Karpas-422 (cell line): ENCODE data around the gene TRMU. TPM values are rescaled to one million over a fixed set of nuclear protein-coding genes. Genes with fewer than 3 reads are reported as not detected.

ENCODE experiments used
- DNase-seq: peaks from one replicate; pipeline ENCODE4 v3.0.0-alpha.2; 2015
- H2AFZ ChIP-seq: fragments of 200-600 bp; sonication (generic); 2 replicates; pipeline ENCODE4 v1.6.1; 2014; ENCODE audit warnings: antibody characterized with exemption, low read length, mixed read lengths
- H3K27ac ChIP-seq: fragments of 200-600 bp; sonication (generic); 2 replicates; pipeline ENCODE4 v1.5.1; 2014; ENCODE audit warnings: mild to moderate bottlenecking, low read length, moderate library complexity
- H3K27me3 ChIP-seq: fragments of 200-600 bp; sonication (generic); 2 replicates; pipeline ENCODE4 v1.6.1; 2014; ENCODE audit warnings: low read length, mixed read lengths
- H3K36me3 ChIP-seq: fragments of 200-600 bp; sonication (generic); 2 replicates; pipeline ENCODE4 v1.6.1; 2014; ENCODE audit warnings: low read length, mixed read lengths; ENCODE audit not compliant: insufficient read depth
- H3K4me1 ChIP-seq: fragments of 200-600 bp; sonication (generic); 2 replicates; pipeline ENCODE4 v1.6.1; 2014; ENCODE audit warnings: mild to moderate bottlenecking, low read length, mixed read lengths
- H3K4me2 ChIP-seq: fragments of 200-600 bp; sonication (generic); 2 replicates; pipeline ENCODE4 v1.6.1; 2014; ENCODE audit warnings: low read length, low read depth, mild to moderate bottlenecking; ENCODE audit not compliant: poor library complexity, severe bottlenecking
- H3K4me3 ChIP-seq: fragments of 200-600 bp; sonication (generic); 2 replicates; pipeline ENCODE4 v1.5.1; 2014; ENCODE audit warnings: mild to moderate bottlenecking, antibody characterized with exemption, low read length, mixed read lengths
- H3K79me2 ChIP-seq: fragments of 200-600 bp; sonication (generic); 2 replicates; pipeline ENCODE4 v1.6.1; 2014; ENCODE audit warnings: mild to moderate bottlenecking, low read length, mixed read lengths
- H3K9ac ChIP-seq: fragments of 200-600 bp; sonication (generic); 2 replicates; pipeline ENCODE4 v1.6.0; 2014; ENCODE audit warnings: low read length
- H3K9me2 ChIP-seq: fragments of 200-600 bp; sonication (generic), shearing (Covaris generic); replicated peaks from 2 replicates; pipeline ENCODE4 v1.6.0; 2014; ENCODE audit warnings: mild to moderate bottlenecking, low read length, moderate library complexity; ENCODE audit not compliant: insufficient read depth
- H3K9me3 ChIP-seq: fragments of 300-700, 200-600 bp; sonication (generic); 2 replicates; pipeline ENCODE4 v1.6.1; 2014; ENCODE audit warnings: low read length, mixed read lengths
- H4K20me1 ChIP-seq: fragments of 200-600 bp; sonication (generic); 2 replicates; pipeline ENCODE4 v1.6.1; 2014; ENCODE audit warnings: mild to moderate bottlenecking, antibody characterized with exemption, low read length, low read depth; ENCODE audit not compliant: insufficient read depth
- total RNA-seq: library from RNA; depleted of rRNA; stranded (reverse); fragments of >200 nt; shearing (Covaris generic); gene quantifications from 2 replicates; pipeline ENCODE4 v1.2.3, GENCODE V29; 2014; ENCODE audit warnings: low replicate concordance

TRMU gene
- total RNA-seq, 1 experiment from 2014 or later: 48.4 TPM

- Histone ChIP-seq H3K9me3 (no peaks in the 10 kb centered on the region), H3K27me3 (no peaks in the 10 kb centered on the region), H2AFZ (peak overlapping the region; percentile 58; the same call in 1 of the 2 replicates), H3K4me1 (peaks cover 18% of the 10 kb centered on the region), H3K4me3 (peak overlapping the region; percentile 96), H3K9ac (peak overlapping the region; percentile 96), H4K20me1 (peaks cover 16% of the 10 kb centered on the region; the same call in 1 of the 2 replicates), H3K79me2 (peaks cover 46% of the 10 kb centered on the region), H3K4me2 (peak overlapping the region; percentile 73), H3K36me3 (peaks cover 21% of the 10 kb centered on the region; the same call in 1 of the 2 replicates), H3K27ac (peak overlapping the region; percentile 48), H3K9me2 (no peaks in the 10 kb centered on the region)
- peak; percentile 76 for DNase-seq
Measured at GRCh38 chr22:46336119-46337078, 885 bp downstream of the TRMU start.

DNA sequence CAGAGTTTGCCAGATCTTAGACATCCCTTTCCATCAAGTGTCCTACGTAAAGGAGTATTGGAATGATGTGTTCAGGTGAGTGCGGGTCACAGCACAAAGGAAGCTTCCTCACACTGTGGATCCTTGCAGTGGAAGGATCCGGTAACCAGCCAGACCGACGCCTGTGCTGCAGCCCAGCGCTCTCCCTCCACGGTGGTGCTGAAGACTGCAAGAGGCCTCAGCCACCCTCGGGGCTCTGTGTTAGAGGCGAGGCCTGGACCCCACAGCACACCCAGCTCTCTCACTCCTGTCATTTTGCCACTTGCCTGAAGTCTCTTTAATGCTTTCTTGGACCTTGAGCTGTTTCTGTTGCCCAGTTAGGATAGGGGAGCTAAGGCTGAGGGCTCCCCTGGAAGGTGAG lies 2.4 kb downstream of the TRMU start:
- H3K9ac ChIP-seq: no peak overlapping the region
- no peaks in the 10 kb centered on the region for H3K27me3 ChIP-seq
- H3K4me3 ChIP-seq: no peak overlapping the region
- no peak overlapping the region for H2AFZ ChIP-seq
- H3K36me3 ChIP-seq: peaks cover 16% of the 10 kb centered on the region; the same call in 1 of the 2 replicates
- H3K79me2 ChIP-seq: peaks cover 49% of the 10 kb centered on the region
- H3K27ac ChIP-seq: no peak overlapping the region
- peaks cover 18% of the 10 kb centered on the region for H3K4me1 ChIP-seq
- H3K9me3 ChIP-seq: no peaks in the 10 kb centered on the region
- no peaks in the 10 kb centered on the region for H3K9me2 ChIP-seq
- H4K20me1 ChIP-seq: peaks cover 21% of the 10 kb centered on the region; the same call in 1 of the 2 replicates
- DNase-seq: no peak
- no peak overlapping the region for H3K4me2 ChIP-seq

- Histone ChIP-seq H3K27me3 (no peaks in the 10 kb centered on the region), H3K36me3 (peaks cover 23% of the 10 kb centered on the region; the same call in 1 of the 2 replicates), H3K79me2 (peaks cover 52% of the 10 kb centered on the region)
Measured at GRCh38 chr22:46338636-46339035, 3.1 kb downstream of the TRMU start.

GRCh38 chr22:46339956-46340355 lies 4.4 kb downstream of the TRMU start:
- Histone ChIP-seq H3K9me3 (no peaks in the 10 kb centered on the region), H3K79me2 (peaks cover 57% of the 10 kb centered on the region), H3K27me3 (no peaks in the 10 kb centered on the region), H3K4me3 (no peak overlapping the region), H3K36me3 (peaks cover 29% of the 10 kb centered on the region), H2AFZ (no peak overlapping the region), H3K4me1 (peaks cover 11% of the 10 kb centered on the region), H3K9me2 (no peaks in the 10 kb centered on the region), H3K27ac (no peak overlapping the region), H4K20me1 (peaks cover 21% of the 10 kb centered on the region; the same call in 1 of the 2 replicates), H3K9ac (no peak overlapping the region), H3K4me2 (no peak overlapping the region)
- no peak for DNase-seq

More at GRCh38 chr22:46338636-46339035, 3.1 kb downstream of the TRMU start:
- Histone ChIP-seq H3K9me3 (no peaks in the 10 kb centered on the region), H4K20me1 (peaks cover 21% of the 10 kb centered on the region; the same call in 1 of the 2 replicates), H2AFZ (no peak overlapping the region), H3K27ac (no peak overlapping the region), H3K9ac (no peak overlapping the region), H3K4me1 (peaks cover 18% of the 10 kb centered on the region), H3K4me3 (no peak overlapping the region), H3K9me2 (no peaks in the 10 kb centered on the region), H3K4me2 (no peak overlapping the region)
- no peak for DNase-seq

DNA sequence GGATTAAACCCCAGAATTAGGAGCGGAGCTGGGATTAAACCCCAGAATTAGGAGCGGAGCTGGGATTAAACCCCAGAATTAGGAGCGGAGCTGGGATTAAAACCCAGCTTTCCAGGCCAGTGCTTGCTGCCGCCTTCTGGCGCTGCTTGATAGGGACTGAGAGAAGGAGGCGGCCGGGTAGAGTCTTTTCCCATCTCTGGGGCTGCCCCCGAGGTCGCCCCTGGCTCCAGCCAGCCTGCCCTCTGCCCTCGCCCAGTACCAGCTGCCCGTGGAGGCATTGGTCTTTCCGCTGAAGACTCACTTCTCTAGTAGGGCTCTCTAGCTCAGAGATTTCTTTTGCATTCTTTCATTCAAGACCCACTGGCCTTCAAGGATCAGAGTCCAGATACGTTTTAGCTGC lies 5.2 kb downstream of the TRMU start:
- H3K79me2 ChIP-seq: peaks cover 56% of the 10 kb centered on the region
- peaks cover 21% of the 10 kb centered on the region; the same call in 1 of the 2 replicates for H4K20me1 ChIP-seq
- H3K36me3 ChIP-seq: peaks cover 29% of the 10 kb centered on the region

GRCh38 chr22:46346680-46347405 lies 11.3 kb downstream of the TRMU start:
- H3K9me2 ChIP-seq: no peaks in the 10 kb centered on the region
- H3K4me2 ChIP-seq: no peak overlapping the region
- no peak overlapping the region for H3K27ac ChIP-seq
- H3K4me3 ChIP-seq: no peak overlapping the region
- no peak overlapping the region for H3K9ac ChIP-seq
- no peak for DNase-seq
- no peaks in the 10 kb centered on the region for H3K27me3 ChIP-seq
- peaks cover 9% of the 10 kb centered on the region; the same call in 1 of the 2 replicates for H4K20me1 ChIP-seq
- peaks cover 37% of the 10 kb centered on the region for H3K36me3 ChIP-seq
- peaks cover 12% of the 10 kb centered on the region; the same call in 1 of the 2 replicates for H3K79me2 ChIP-seq
- H2AFZ ChIP-seq: no peak overlapping the region
- no peaks in the 10 kb centered on the region for H3K9me3 ChIP-seq
- no peaks in the 10 kb centered on the region for H3K4me1 ChIP-seq

More for the DNA sequence above, 5.2 kb downstream of the TRMU start:
- no peak overlapping the region for H3K4me3 ChIP-seq
- H3K9me2 ChIP-seq: no peaks in the 10 kb centered on the region
- H2AFZ ChIP-seq: no peak overlapping the region
- H3K27me3 ChIP-seq: no peaks in the 10 kb centered on the region
- no peak overlapping the region for H3K9ac ChIP-seq
- DNase-seq: no peak
- H3K27ac ChIP-seq: no peak overlapping the region
- H3K4me2 ChIP-seq: no peak overlapping the region
- H3K9me3 ChIP-seq: no peaks in the 10 kb centered on the region
- peaks cover 8% of the 10 kb centered on the region for H3K4me1 ChIP-seq

DNA sequence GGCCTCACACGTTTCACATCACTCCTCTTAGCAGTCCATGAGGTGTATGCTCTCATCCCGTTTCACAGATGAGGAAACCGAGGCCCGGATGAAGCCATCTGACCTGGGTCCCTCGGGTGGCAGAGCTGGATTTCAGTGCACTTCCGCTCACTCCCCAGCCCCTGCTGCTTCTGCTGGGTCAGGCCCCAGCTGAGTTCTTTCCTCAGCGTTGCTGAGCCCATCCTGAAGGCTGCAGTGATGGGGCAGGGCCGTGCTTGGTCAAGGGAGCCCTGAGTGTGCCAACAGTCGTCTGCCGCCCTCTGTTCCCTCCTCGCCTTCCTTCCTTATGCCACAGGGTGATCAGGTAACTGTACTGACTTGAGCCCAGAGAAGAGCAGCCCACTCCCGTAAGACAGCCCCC lies 12.1 kb downstream of the TRMU start:
- H4K20me1 ChIP-seq: peaks cover 9% of the 10 kb centered on the region; the same call in 1 of the 2 replicates
- H2AFZ ChIP-seq: no peak overlapping the region
- H3K79me2 ChIP-seq: peaks cover 12% of the 10 kb centered on the region; the same call in 1 of the 2 replicates
- no peaks in the 10 kb centered on the region for H3K27me3 ChIP-seq
- H3K4me1 ChIP-seq: peaks cover 6% of the 10 kb centered on the region
- H3K36me3 ChIP-seq: peaks cover 42% of the 10 kb centered on the region
- no peak overlapping the region for H3K9ac ChIP-seq
- H3K27ac ChIP-seq: no peak overlapping the region
- H3K4me3 ChIP-seq: no peak overlapping the region
- no peaks in the 10 kb centered on the region for H3K9me2 ChIP-seq
- no peak overlapping the region for H3K4me2 ChIP-seq
- H3K9me3 ChIP-seq: no peaks in the 10 kb centered on the region
- DNase-seq: no peak
